WTC11 (cell line): Measurements from ENCODE around the gene AKAP6. TPM values are rescaled to one million over a fixed set of nuclear protein-coding genes. Genes with fewer than 3 reads are reported as not detected.

Source experiments
- ATAC-seq: fragments of 200-7000 bp; cut with Tn5 transposase; 2 replicates; pipeline ENCODE4 v1.10.0; 2021; ENCODE audit warnings: mild to moderate bottlenecking, moderate library complexity
- CTCF ChIA-PET: fragments of 300-600 bp; sonication (Branson Sonifier 250); formaldehyde crosslinking; loops from one replicate; lab custom pipeline; 2021; ENCODE audit warnings: antibody characterized with exemption; lab: Charles Lee
- POLR2A ChIA-PET: fragments of 350-600 bp; sonication (Branson Sonifier 250); formaldehyde crosslinking; loops from one replicate; lab custom pipeline; 2021; ENCODE audit warnings: antibody characterized with exemption; lab: Charles Lee
- DNase-seq: peaks from one replicate; pipeline ENCODE4 v3.0.0; 2021; ENCODE audit warnings: low spot score
- H3K27ac Mint-ChIP-seq: 2 replicates; pipeline ENCODE4 v1.8.0; 2021; ENCODE audit warnings: mixed read lengths
- H3K27me3 Mint-ChIP-seq: 2 replicates; pipeline ENCODE4 v1.8.0; 2021; ENCODE audit warnings: low read depth, mild to moderate bottlenecking, moderate library complexity, mixed read lengths
- H3K36me3 Mint-ChIP-seq: 2 replicates; pipeline ENCODE4 v1.8.0; 2021; ENCODE audit warnings: mixed read lengths
- H3K4me1 Mint-ChIP-seq: 2 replicates; pipeline ENCODE4 v1.8.0; 2022; ENCODE audit warnings: mixed read lengths
- H3K4me3 Mint-ChIP-seq: 2 replicates; pipeline ENCODE4 v1.8.0; 2021; ENCODE audit warnings: mild to moderate bottlenecking, moderate library complexity, mixed read lengths
- H3K9me3 Mint-ChIP-seq: 2 replicates; pipeline ENCODE4 v1.8.0; 2021; ENCODE audit warnings: mixed read lengths
- ATF1 ChIP-seq: sonication (generic); formaldehyde crosslinking; IDR thresholded peaks from 2 replicates; pipeline ENCODE4 v1.8.1; 2023; ENCODE audit warnings: mild to moderate bottlenecking, moderate library complexity, missing genetic modification reagents
- FOXK1 ChIP-seq: sonication (generic); formaldehyde crosslinking; IDR thresholded peaks from 2 replicates; pipeline ENCODE4 v1.8.0; 2022; ENCODE audit warnings: mild to moderate bottlenecking, moderate library complexity, missing genetic modification reagents
- FOXP1 ChIP-seq: sonication (generic); formaldehyde crosslinking; IDR thresholded peaks from 2 replicates; pipeline ENCODE4 v1.8.0; 2022; ENCODE audit warnings: missing genetic modification reagents, mild to moderate bottlenecking, moderate library complexity, borderline replicate concordance
- GRHL2 ChIP-seq: fragments of 250-450 bp; sonication (Bioruptor Pico); IDR thresholded peaks from 2 replicates; pipeline ENCODE4 v1.8.0; 2022; ENCODE audit warnings: mild to moderate bottlenecking, moderate library complexity; ENCODE audit not compliant: insufficient replicate concordance, severe bottlenecking
- IRF1 ChIP-seq: sonication (generic); formaldehyde crosslinking; IDR thresholded peaks from 2 replicates; pipeline ENCODE4 v1.8.0; 2023; ENCODE audit warnings: missing genetic modification reagents
- IRF2 ChIP-seq: sonication (generic); formaldehyde crosslinking; IDR thresholded peaks from 2 replicates; pipeline ENCODE4 v1.8.0; 2022; ENCODE audit warnings: low read depth, missing genetic modification reagents, borderline replicate concordance
- NR1H2 ChIP-seq: sonication (generic); formaldehyde crosslinking; IDR thresholded peaks from 2 replicates; pipeline ENCODE4 v1.9.0; 2021; ENCODE audit warnings: mild to moderate bottlenecking, moderate library complexity, missing genetic modification reagents
- NR2C2 ChIP-seq: sonication (generic); formaldehyde crosslinking; IDR thresholded peaks from 2 replicates; pipeline ENCODE4 v1.8.0; 2022; ENCODE audit warnings: mild to moderate bottlenecking, missing genetic modification reagents
- PREB ChIP-seq: sonication (generic); formaldehyde crosslinking; IDR thresholded peaks from 2 replicates; pipeline ENCODE4 v1.8.1; 2022; ENCODE audit warnings: mild to moderate bottlenecking, missing genetic modification reagents, moderate library complexity, borderline replicate concordance
- SMAD3 ChIP-seq: sonication (generic); formaldehyde crosslinking; IDR thresholded peaks from 2 replicates; pipeline ENCODE4 v1.8.0; 2022; ENCODE audit warnings: missing genetic modification reagents, mild to moderate bottlenecking, borderline replicate concordance
- SMAD4 ChIP-seq: sonication (generic); formaldehyde crosslinking; IDR thresholded peaks from 2 replicates; pipeline ENCODE4 v1.8.0; 2022; ENCODE audit warnings: mild to moderate bottlenecking, missing genetic modification reagents
- SOX15 ChIP-seq: fragments of 250-450 bp; sonication (Bioruptor Pico); IDR thresholded peaks from 2 replicates; pipeline ENCODE4 v1.9.0; 2021; ENCODE audit warnings: mild to moderate bottlenecking
- SP1 ChIP-seq: sonication (generic); formaldehyde crosslinking; conservative IDR thresholded peaks from 2 replicates; pipeline ENCODE4 v1.8.1; 2022; ENCODE audit warnings: missing genetic modification reagents
- TEAD1 ChIP-seq: sonication (generic); formaldehyde crosslinking; IDR thresholded peaks from 2 replicates; pipeline ENCODE4 v1.8.0; 2022; ENCODE audit warnings: mild to moderate bottlenecking, missing genetic modification reagents
- TP53 ChIP-seq: sonication (generic); formaldehyde crosslinking; IDR thresholded peaks from 2 replicates; pipeline ENCODE4 v1.8.1; 2023; ENCODE audit warnings: mild to moderate bottlenecking, missing genetic modification reagents
- ZBTB21 ChIP-seq: sonication (generic); formaldehyde crosslinking; IDR thresholded peaks from 2 replicates; pipeline ENCODE4 v1.8.1; 2023; ENCODE audit warnings: mild to moderate bottlenecking, missing genetic modification reagents, borderline replicate concordance
- ZMAT4 ChIP-seq: fragments of 250-450 bp; sonication (Bioruptor Pico); IDR thresholded peaks from 2 replicates; pipeline ENCODE4 v1.9.0; 2021; ENCODE audit warnings: mild to moderate bottlenecking
- ZNF138 ChIP-seq: sonication (generic); formaldehyde crosslinking; conservative IDR thresholded peaks from 2 replicates; pipeline ENCODE4 v1.8.1; 2022; ENCODE audit warnings: mild to moderate bottlenecking, moderate library complexity, missing genetic modification reagents
- ZNF281 ChIP-seq: sonication (generic); formaldehyde crosslinking; IDR thresholded peaks from 2 replicates; pipeline ENCODE4 v1.8.0; 2023; ENCODE audit warnings: mild to moderate bottlenecking, missing genetic modification reagents
- ZNF317 ChIP-seq: sonication (generic); formaldehyde crosslinking; IDR thresholded peaks from 2 replicates; pipeline ENCODE4 v1.8.1; 2023; ENCODE audit warnings: low read depth, mild to moderate bottlenecking, moderate library complexity, missing genetic modification reagents, borderline replicate concordance
- ZNF396 ChIP-seq: fragments of 250-450 bp; sonication (Bioruptor Pico); IDR thresholded peaks from 2 replicates; pipeline ENCODE4 v1.8.0; 2021; ENCODE audit warnings: mild to moderate bottlenecking, moderate library complexity, borderline replicate concordance
- ZNF512 ChIP-seq: sonication (generic); formaldehyde crosslinking; IDR thresholded peaks from 2 replicates; pipeline ENCODE4 v1.8.1; 2022; ENCODE audit warnings: missing genetic modification reagents, borderline replicate concordance
- ZNF671 ChIP-seq: fragments of 250-450 bp; sonication (Bioruptor Pico); IDR thresholded peaks from 2 replicates; pipeline ENCODE4 v1.8.0; 2021; ENCODE audit warnings: mild to moderate bottlenecking
- total RNA-seq: library from RNA; stranded (reverse); gene quantifications from 3 replicates; pipeline ENCODE4 v1.2.3, GENCODE V29; 2021

The AKAP6 gene
- total RNA-seq, 1 experiment from 2014 or later: 0.63 TPM

GRCh38 chr14:32524609-32525375 is 195.7 kb downstream of the AKAP6 start:
- TF ChIP-seq IRF1 (CRISPR knock-in tag): no peak
- no peak for TF ChIP-seq GRHL2 (CRISPR knock-in tag)
- TF ChIP-seq SMAD4 (CRISPR knock-in tag): no peak
- no peak for TF ChIP-seq TP53 (CRISPR knock-in tag)
- TF ChIP-seq SMAD3 (CRISPR knock-in tag): no peak
- no peak for TF ChIP-seq TEAD1
- TF ChIP-seq IRF2: no peak
- TF ChIP-seq FOXP1 (CRISPR knock-in tag): no peak
- no peak for TF ChIP-seq ZNF671 (CRISPR knock-in tag)
- no peak for TF ChIP-seq ZNF512 (CRISPR knock-in tag)
- TF ChIP-seq ZBTB21 (CRISPR knock-in tag): no peak
- TF ChIP-seq SOX15 (CRISPR knock-in tag): no peak
- no peak for TF ChIP-seq ATF1 (CRISPR knock-in tag)
- TF ChIP-seq NR1H2 (CRISPR knock-in tag): no peak
- TF ChIP-seq ZNF317: no peak
- no peak for TF ChIP-seq NR2C2 (CRISPR knock-in tag)
- no peak for TF ChIP-seq ZNF281 (CRISPR knock-in tag)
- no peak for TF ChIP-seq FOXK1 (CRISPR knock-in tag)
- peaks cover 8% of the 10 kb centered on the region for H3K9me3 Mint-ChIP-seq
- ATAC-seq (no peak), DNase-seq (no peak)
- no peaks in the 10 kb centered on the region; the same call in 1 of the 2 replicates for H3K27me3 Mint-ChIP-seq
- ChIA-PET POLR2A (no interaction called here), CTCF (interaction anchor here (2.3 kb wide), 1 partner anchor 11 kb away, joined by 11 read pairs; no protein-coding TSS in a partner anchor)
- no peaks in the 10 kb centered on the region for H3K36me3 Mint-ChIP-seq
- no peak overlapping the region for H3K27ac Mint-ChIP-seq
- no peaks in the 10 kb centered on the region for H3K4me1 Mint-ChIP-seq
- no peak overlapping the region for H3K4me3 Mint-ChIP-seq

- TF ChIP-seq ZNF138 (CRISPR knock-in tag) (no peak), ZMAT4 (CRISPR knock-in tag) (no peak), SP1 (no peak), PREB (CRISPR knock-in tag) (no peak), ZNF396 (CRISPR knock-in tag) (no peak)
- ATAC-seq (no peak), DNase-seq (no peak)
- H3K4me1 Mint-ChIP-seq: no peaks in the 10 kb centered on the region
- H3K27me3 Mint-ChIP-seq: no peaks in the 10 kb centered on the region; the same call in 1 of the 2 replicates
- H3K4me3 Mint-ChIP-seq: no peak overlapping the region
- no peak overlapping the region for H3K27ac Mint-ChIP-seq
- CTCF ChIA-PET: interaction anchor here (2.3 kb wide), 1 partner anchor 12 kb away, joined by 11 read pairs; no protein-coding TSS in a partner anchor
- POLR2A ChIA-PET: no interaction called here
- peaks cover 8% of the 10 kb centered on the region for H3K9me3 Mint-ChIP-seq
- H3K36me3 Mint-ChIP-seq: no peaks in the 10 kb centered on the region
Measured at GRCh38 chr14:32525591-32525990, 196.5 kb downstream of the AKAP6 start.
